Activated T-helper 2 cell treated with anti-CD3 and anti-CD28 coated beads, Interferon-gamma antibody, Interleukin-2, Interleukin-4, amounts not matched to agents 10 μg/mL and 5 μg/mL and 100 μg/mL, durations not matched to agents 14 hours and 24 hours and 36 hours (primary cell): ENCODE measurements around the gene NUFIP1. TPM values are rescaled to one million over a fixed set of nuclear protein-coding genes. Genes with fewer than 3 reads are reported as not detected.
"Not testable (repeated sequence)": the region's sequence is repeated elsewhere in the genome, so short reads cannot be mapped to it uniquely, and the experiment has no call there.

Experiments used
- DNase-seq: peaks from one replicate; pipeline ENCODE4 v3.0.0; 2021; ENCODE audit warnings: low spot score
- H3K27ac Mint-ChIP-seq: one replicate; pipeline ENCODE4 v1.8.0; 2021; ENCODE audit warnings: mixed read lengths
- H3K27me3 Mint-ChIP-seq: one replicate; pipeline ENCODE4 v1.8.0; 2021; ENCODE audit warnings: low read depth, mixed read lengths
- H3K36me3 Mint-ChIP-seq: one replicate; pipeline ENCODE4 v1.8.0; 2021; ENCODE audit warnings: low read depth, mixed read lengths
- H3K4me1 Mint-ChIP-seq: one replicate; pipeline ENCODE4 v1.8.0; 2021; ENCODE audit warnings: low read depth, mixed read lengths
- H3K4me3 Mint-ChIP-seq: one replicate; pipeline ENCODE4 v1.8.0; 2021; ENCODE audit warnings: low read depth, mild to moderate bottlenecking, moderate library complexity, mixed read lengths
- H3K9me3 Mint-ChIP-seq: one replicate; pipeline ENCODE4 v1.8.0; 2021; ENCODE audit warnings: mixed read lengths
- intact Hi-C: fragments of 100-400 bp; cut with micrococcal nuclease; formaldehyde crosslinking; loops from one replicate; pipeline ENCODE4 v1.15.1; 2023
- total RNA-seq: library from RNA; stranded (reverse); gene quantifications from 2 replicates; pipeline ENCODE4 v1.2.3, GENCODE V29; 2022

Gene NUFIP1
- total RNA-seq, 1 donor from 2014 or later: 10.3 TPM

DNA sequence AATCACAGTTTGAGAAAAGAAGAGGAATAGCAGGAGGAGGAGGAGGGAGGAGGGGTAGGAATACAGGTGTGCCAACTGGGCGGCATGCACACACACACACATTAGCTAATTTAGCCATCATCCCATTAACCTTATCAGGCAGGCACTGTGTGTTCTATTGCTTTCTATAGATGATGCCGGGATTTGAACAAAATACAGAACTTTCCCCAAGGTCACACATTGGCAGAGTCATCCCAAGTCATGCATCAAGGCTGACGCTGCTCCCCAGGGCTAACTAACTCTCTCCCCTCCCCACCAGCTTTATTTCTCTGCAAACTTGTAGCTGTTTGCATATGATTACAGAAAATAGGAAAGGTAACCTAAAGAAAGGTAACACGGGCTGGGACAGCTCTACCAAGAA lies 83.0 kb downstream of the NUFIP1 start:
- DNase-seq: no peak
- intact Hi-C loops: no loop called here
- H3K27me3 Mint-ChIP-seq: peaks cover 10% of the 10 kb centered on the region

DNA sequence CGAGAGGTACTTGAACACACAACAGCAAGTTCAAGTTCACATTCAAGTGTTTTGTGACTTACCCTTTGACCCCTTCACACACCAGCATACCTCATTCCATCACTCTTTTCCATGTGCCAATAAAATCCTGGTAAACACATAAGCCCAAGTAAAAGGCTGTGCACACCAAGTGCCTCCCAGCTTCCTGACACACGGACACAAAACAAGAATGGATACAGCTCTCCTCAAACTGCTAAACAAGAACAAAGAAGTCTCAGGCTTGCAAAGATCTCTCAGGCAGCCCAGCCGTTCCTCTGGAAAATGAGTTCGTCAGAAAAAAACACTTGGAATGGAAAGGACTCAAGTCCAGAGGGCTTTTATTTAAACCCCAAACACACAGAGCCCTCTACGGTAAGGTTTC lies 83.7 kb downstream of the NUFIP1 start:
- Mint-ChIP-seq H3K4me1 (no peaks in the 10 kb centered on the region), H3K36me3 (no peaks in the 10 kb centered on the region), H3K9me3 (peaks cover under 1% of the 10 kb centered on the region), H3K27me3 (peaks cover 13% of the 10 kb centered on the region), H3K4me3 (no peak overlapping the region), H3K27ac (no peak overlapping the region)
- intact Hi-C loops: no loop called here
- DNase-seq: no peak

More for the DNA sequence above, 83.0 kb downstream of the NUFIP1 start:
- Mint-ChIP-seq H3K9me3 (peaks cover 8% of the 10 kb centered on the region), H3K4me1 (no peaks in the 10 kb centered on the region), H3K27ac (no peak overlapping the region), H3K4me3 (no peak overlapping the region), H3K36me3 (no peaks in the 10 kb centered on the region)

DNA sequence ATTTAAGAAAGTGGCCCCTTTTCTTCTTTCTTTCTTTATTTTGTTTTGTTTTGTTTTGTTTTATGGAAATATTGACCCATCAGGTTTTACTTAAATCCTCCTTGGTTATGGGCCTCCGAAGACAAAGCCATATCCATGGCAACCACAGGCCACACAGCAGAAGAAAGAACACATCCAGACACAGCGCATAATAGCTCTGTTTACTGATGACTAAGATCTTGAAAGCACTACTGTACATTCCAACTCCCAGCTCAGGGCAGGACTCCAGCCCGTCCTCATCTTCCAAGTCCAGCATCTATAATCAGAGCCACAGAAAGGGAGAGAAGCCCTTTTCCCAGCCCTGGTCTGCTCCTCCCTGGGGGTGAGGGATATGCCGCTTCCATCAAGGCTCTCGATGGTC lies 84.3 kb downstream of the NUFIP1 start:
- intact Hi-C loops: no loop called here
- Mint-ChIP-seq H3K9me3 (no peaks in the 10 kb centered on the region), H3K27ac (no peak overlapping the region), H3K4me1 (no peaks in the 10 kb centered on the region), H3K27me3 (peaks cover 13% of the 10 kb centered on the region), H3K4me3 (no peak overlapping the region), H3K36me3 (no peaks in the 10 kb centered on the region)
- DNase-seq: no peak

DNA sequence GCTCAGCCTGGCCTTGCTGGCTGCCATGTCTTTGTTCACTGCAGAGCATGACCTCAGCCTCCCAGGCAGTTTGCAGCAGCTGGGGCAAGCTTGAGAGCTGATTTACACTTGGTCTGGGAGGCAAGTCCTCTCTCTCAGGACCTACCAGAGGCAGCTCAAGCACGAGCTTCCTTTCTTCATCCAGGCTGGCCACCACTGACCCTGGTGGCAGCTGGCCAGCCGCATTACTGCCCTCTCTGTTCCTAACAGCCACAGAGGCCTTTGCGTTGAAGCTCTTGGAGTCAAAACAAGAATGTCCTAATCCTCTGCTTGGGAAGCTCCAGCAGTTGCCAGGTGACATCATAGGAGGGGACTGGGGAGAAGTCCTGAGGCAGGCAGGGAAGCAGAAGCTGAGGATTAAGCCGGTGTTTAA lies 85.7 kb downstream of the NUFIP1 start:
- peaks cover 11% of the 10 kb centered on the region for H3K27me3 Mint-ChIP-seq
- no peak for DNase-seq
- no peak overlapping the region for H3K4me3 Mint-ChIP-seq
- H3K27ac Mint-ChIP-seq: no peak overlapping the region
- no peaks in the 10 kb centered on the region for H3K4me1 Mint-ChIP-seq
- no peaks in the 10 kb centered on the region for H3K36me3 Mint-ChIP-seq
- no peaks in the 10 kb centered on the region for H3K9me3 Mint-ChIP-seq
- intact Hi-C loops: no loop called here

DNA sequence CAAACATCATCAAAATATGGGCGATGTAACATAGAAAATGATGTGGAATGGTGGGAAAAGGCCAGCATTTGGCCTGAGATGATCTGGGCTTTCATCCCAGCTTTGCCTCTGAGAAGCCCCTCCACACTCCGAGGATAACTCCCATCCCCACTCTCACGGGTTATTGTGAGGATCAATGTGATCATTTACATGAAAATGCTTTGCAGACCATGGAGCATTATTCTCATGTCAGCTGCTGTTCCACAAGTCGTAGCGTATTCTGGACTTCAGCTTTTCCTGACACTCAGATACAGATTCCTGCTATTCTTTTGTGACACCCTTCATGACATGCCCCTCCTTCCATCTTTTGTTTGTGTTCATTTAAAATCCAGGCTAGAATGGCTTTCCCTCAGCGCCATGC lies 86.5 kb downstream of the NUFIP1 start:
- Mint-ChIP-seq H3K4me3 (no peak overlapping the region), H3K36me3 (no peaks in the 10 kb centered on the region), H3K27me3 (peaks cover 11% of the 10 kb centered on the region), H3K4me1 (no peaks in the 10 kb centered on the region), H3K27ac (no peak overlapping the region), H3K9me3 (no peaks in the 10 kb centered on the region)
- intact Hi-C loops: no loop called here
- DNase-seq: no peak

DNA sequence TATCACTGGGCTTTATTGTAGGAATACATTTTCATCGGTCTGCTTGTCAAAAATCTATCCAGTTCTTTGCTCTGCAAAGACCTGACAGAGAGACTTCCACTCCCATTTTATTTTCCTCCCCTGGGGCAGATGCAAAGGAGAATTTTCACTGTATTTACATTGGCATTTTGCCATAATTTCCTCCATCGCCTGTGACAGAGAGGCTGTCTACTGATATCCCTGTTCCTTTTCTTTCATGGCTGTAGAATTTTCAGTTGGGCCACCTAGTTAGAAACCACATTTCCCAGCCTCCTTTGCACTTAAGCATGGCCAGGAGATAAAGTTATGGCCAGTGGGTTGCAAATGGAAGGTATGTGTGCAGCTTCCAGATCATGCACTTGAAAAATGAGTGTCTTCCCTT lies 89.3 kb downstream of the NUFIP1 start:
- no peaks in the 10 kb centered on the region for H3K4me1 Mint-ChIP-seq
- intact Hi-C loops: no loop called here
- no peaks in the 10 kb centered on the region for H3K9me3 Mint-ChIP-seq
- H3K27me3 Mint-ChIP-seq: peaks cover 11% of the 10 kb centered on the region
- no peak overlapping the region for H3K4me3 Mint-ChIP-seq
- no peaks in the 10 kb centered on the region for H3K36me3 Mint-ChIP-seq
- H3K27ac Mint-ChIP-seq: no peak overlapping the region
- no peak for DNase-seq

DNA sequence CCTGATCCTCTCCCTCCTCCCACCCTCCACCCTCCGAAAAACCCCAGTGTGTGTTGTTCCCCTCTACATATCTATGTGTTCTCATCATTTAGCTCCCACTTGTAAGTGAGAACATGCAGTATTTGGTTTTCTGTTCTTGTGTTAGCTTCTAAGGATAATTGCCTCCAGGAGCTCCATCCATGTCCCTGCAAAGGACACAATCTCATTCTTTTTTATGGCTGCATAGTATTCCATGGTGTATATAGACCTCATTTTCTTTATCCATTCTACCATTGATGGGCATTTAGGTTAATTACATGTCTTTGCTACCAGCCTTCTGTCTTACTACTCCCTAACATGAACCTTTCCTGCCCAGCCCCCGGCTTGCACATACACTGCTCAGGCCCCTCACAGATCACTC lies 91.0 kb downstream of the NUFIP1 start:
- H3K36me3 Mint-ChIP-seq, H3K27me3 Mint-ChIP-seq, H3K9me3 Mint-ChIP-seq, intact Hi-C loops, DNase-seq, H3K4me3 Mint-ChIP-seq, H3K4me1 Mint-ChIP-seq, H3K27ac Mint-ChIP-seq: not testable (repeated sequence)

DNA sequence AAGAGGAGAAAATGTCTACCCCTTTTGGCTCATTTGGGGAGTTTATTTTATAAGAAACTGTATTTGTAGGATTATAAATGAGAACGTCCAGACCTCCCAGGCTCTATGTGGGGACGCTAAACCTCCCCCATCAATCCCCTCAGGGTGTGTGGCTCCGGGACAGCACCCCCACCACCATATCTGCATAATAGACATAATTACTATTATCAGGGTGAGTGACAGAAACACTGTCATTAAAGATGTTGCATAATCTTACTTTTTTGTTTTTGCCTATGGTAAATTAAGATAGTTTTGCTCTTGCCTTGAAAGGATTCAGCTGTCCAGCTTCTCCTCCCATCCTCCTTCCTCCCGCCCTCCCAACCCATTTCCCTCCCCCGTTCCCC lies 93.3 kb downstream of the NUFIP1 start:
- H3K27me3 Mint-ChIP-seq: peaks cover 2% of the 10 kb centered on the region
- no peak overlapping the region for H3K27ac Mint-ChIP-seq
- DNase-seq: no peak
- no peaks in the 10 kb centered on the region for H3K4me1 Mint-ChIP-seq
- H3K9me3 Mint-ChIP-seq: no peaks in the 10 kb centered on the region
- H3K36me3 Mint-ChIP-seq: no peaks in the 10 kb centered on the region
- intact Hi-C loops: no loop called here
- no peak overlapping the region for H3K4me3 Mint-ChIP-seq

DNA sequence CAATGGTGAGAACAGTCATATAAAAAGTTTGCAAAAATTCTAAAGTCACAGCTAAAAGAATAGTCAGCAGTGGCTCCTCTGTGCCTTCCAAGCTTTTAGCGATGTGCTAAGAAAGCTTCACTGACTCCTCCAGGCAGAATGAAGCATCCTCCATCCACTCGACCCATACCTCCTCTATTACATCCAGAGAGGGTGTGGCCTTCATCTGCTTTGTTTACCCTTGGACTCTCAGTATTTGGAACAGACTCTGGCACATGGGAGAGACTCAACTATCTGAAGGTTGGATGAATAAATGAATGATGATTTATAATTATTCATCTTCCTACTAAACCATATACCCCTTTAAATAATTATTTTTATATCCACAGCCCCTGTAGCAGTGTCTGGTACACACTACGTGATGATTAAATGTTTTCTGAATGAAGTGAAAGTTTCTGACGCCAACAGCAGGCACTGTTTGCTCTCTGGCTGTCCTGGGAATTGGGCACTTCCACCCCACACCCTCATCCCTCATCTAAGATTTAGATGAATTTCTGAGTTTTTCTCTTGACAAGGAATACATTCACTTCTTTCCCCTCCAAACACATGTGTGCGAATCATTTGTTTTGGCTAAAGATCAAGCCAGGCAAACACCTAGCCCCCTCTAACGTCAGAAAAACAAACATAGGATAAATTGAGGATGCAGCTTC lies 93.9 kb downstream of the NUFIP1 start:
- H3K9me3 Mint-ChIP-seq: no peaks in the 10 kb centered on the region
- no peaks in the 10 kb centered on the region for H3K27me3 Mint-ChIP-seq
- no peak overlapping the region for H3K4me3 Mint-ChIP-seq
- H3K36me3 Mint-ChIP-seq: no peaks in the 10 kb centered on the region
- intact Hi-C loops: no loop called here
- DNase-seq: no peak
- H3K4me1 Mint-ChIP-seq: no peaks in the 10 kb centered on the region
- no peak overlapping the region for H3K27ac Mint-ChIP-seq

DNA sequence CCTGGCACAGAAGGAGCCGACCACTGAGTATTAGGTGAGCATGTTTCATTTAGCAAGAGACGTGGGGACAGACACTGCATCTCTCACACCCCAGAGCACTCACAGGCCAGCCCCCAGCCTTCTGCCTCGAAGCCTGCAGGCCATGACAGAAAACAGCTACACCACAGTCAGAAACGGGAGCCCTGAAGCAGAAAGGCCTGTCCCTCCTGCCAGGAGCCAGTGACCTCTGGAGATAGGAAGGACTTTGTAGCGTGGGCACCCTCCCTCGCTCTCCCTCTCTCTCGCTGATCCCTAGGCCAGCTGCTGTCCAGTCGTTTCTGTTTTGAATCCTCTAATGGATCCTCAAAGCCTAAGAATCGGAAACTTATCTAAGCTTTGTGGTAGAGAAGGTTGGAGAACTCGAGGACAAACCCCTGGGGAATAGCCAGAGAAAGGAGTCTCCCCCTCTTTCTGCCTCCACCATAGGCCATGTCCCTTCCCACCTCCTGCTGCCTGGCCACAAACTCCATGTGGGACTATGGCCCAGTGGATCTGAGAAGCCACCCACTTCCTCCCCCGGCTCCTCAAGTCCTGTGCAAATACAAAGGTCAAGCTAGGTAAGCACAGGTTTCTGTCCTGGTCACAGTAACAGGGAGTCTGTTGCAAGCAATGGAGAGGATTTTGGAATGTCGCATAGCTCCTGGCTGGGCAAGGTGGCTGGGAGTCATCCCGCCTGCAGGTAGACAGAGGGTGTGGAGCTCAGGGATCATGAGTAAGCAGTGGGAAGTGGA lies 95.1 kb downstream of the NUFIP1 start:
- no peaks in the 10 kb centered on the region for H3K36me3 Mint-ChIP-seq
- H3K4me3 Mint-ChIP-seq: no peak overlapping the region
- no peak overlapping the region for H3K27ac Mint-ChIP-seq
- no peaks in the 10 kb centered on the region for H3K4me1 Mint-ChIP-seq
- H3K27me3 Mint-ChIP-seq: no peaks in the 10 kb centered on the region
- DNase-seq: no peak
- H3K9me3 Mint-ChIP-seq: no peaks in the 10 kb centered on the region
- intact Hi-C loops: no loop called here

Other genes starting within 250 kb of the NUFIP1 start
- gene GPALPP1, start 67 bp upstream of the NUFIP1 start, total RNA-seq: 29.1 and 32.9 TPM in 2 replicates
- gene GTF2F2, start 131.0 kb upstream of the NUFIP1 start, total RNA-seq: 26.9 and 28.9 TPM in 2 replicates
- not detected in 2 replicates for gene KCTD4, start 211.6 kb upstream of the NUFIP1 start, total RNA-seq